ENCODE results near the gene HOXB3.

GRCh38 chr17:48549281-48549630 lies 40.8 kb downstream of the HOXB3 start:
- TF ChIP-seq CTCF (conservative IDR thresholded peaks at IDR 0.05 in 1 of 2, IDR thresholded peaks at IDR 0.05 in 1 of 2; ENCODE audit: extremely low read depth in 1 of 2, insufficient read depth in 1 of 2, low read depth in 1 of 2, low read length in 2 of 2) (no peak), EZH2 (IDR thresholded peaks at IDR 0.05; ENCODE audit: borderline replicate concordance, low read length) (no peak)

Measured in mammary epithelial cell (primary cell).